Right lobe of liver (tissue), 4 donors: ENCODE results near the gene UNC5C.

Experiments
- CTCF ChIP-seq, 4 donors: fragments of 200-600 bp in 3 of 4; fragments of 450-650 bp in 1 of 4; IDR thresholded peaks; one replicate each; pipeline versions ENCODE4 v1.5.1 to v1.8.0; 2016 to 2022; ENCODE audit warnings: antibody characterized with exemption in 4 of 4, mild to moderate bottlenecking in 2 of 4
- POLR2A ChIP-seq: fragments of 450-650 bp; IDR thresholded peaks from one replicate; pipeline ENCODE4 v1.6.1; 2017; ENCODE audit warnings: antibody characterized with exemption, mild to moderate bottlenecking
- donor health status: DM: no; HTN: no; CAD: no.
- donor health status: DM: no; HTN: no; CAD: no.
- donor health status: DM: no; HTN: yes; CAD: no.

DNA sequence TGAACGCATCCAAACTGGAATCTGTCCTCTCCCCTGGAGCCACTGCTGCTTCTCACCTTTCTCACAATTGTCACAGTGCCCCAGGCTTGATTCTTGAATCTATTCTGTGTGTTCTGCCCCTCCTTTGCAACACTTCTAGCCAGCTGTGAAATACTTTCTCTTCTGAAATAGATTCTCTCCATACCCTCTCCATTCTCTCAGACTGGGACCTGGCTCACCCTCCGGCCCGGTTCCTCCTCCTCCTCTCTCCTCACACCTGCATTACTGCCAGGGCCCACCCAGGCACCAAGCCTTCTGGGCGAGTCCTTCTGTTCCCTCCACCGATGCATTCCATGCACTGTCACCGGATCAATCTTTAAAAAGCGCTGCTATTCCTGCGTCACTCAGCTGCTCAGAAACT is 336.1 kb downstream of the UNC5C start:
- TF ChIP-seq CTCF (IDR thresholded peaks at IDR 0.05): no peak
- TF ChIP-seq POLR2A: no peak
